Stimulated activated CD8-positive, alpha-beta memory T cell treated with anti-CD3 and anti-CD28 coated beads, Interleukin-12 subunit alpha, Interleukin-12 subunit beta, amount 100 ng/mL, for 1 hour (primary cell): ENCODE measurements around the gene ABCA12.

Experiments
- DNase-seq: peaks from one replicate; pipeline ENCODE4 v3.0.0-alpha.2; 2020; ENCODE audit warnings: low read depth

ABCA12 gene

GRCh38 chr2:215036314-215036713 lies 102.1 kb downstream of the ABCA12 start:
- no peak for DNase-seq

- DNase-seq: no peak
Observed at GRCh38 chr2:215034154-215034553, 104.3 kb downstream of the ABCA12 start.

GRCh38 chr2:215032153-215032552 lies 106.3 kb downstream of the ABCA12 start:
- DNase-seq: no peak

- no peak for DNase-seq
Observed at GRCh38 chr2:215031321-215031720, 107.1 kb downstream of the ABCA12 start.

GRCh38 chr2:215029936-215030335 lies 108.5 kb downstream of the ABCA12 start:
- no peak for DNase-seq

- DNase-seq: no peak
Observed at GRCh38 chr2:215028231-215028630, 110.2 kb downstream of the ABCA12 start.

- no peak for DNase-seq
Observed at GRCh38 chr2:215027779-215028178, 110.6 kb downstream of the ABCA12 start.

- DNase-seq: no peak
Observed at GRCh38 chr2:215022910-215023309, 115.5 kb downstream of the ABCA12 start.

GRCh38 chr2:215022418-215022817 lies 116.0 kb downstream of the ABCA12 start:
- no peak for DNase-seq

- DNase-seq: no peak
Observed at GRCh38 chr2:215020283-215020682, 118.1 kb downstream of the ABCA12 start.

GRCh38 chr2:215019521-215020145 lies 118.8 kb downstream of the ABCA12 start:
- no peak for DNase-seq

- no peak for DNase-seq
Observed at GRCh38 chr2:215019085-215019484, 119.3 kb downstream of the ABCA12 start.

- DNase-seq: no peak
Observed at GRCh38 chr2:215015421-215015820, 123.0 kb downstream of the ABCA12 start.

- DNase-seq: no peak
Observed at GRCh38 chr2:215010390-215010789, 128.0 kb downstream of the ABCA12 start.

GRCh38 chr2:215003001-215003400 lies 135.4 kb downstream of the ABCA12 start:
- DNase-seq: no peak

GRCh38 chr2:215002500-215002899 lies 135.9 kb downstream of the ABCA12 start:
- no peak for DNase-seq

GRCh38 chr2:215000721-215001120 lies 137.7 kb downstream of the ABCA12 start:
- DNase-seq: no peak

GRCh38 chr2:214995926-214996670 lies 142.3 kb downstream of the ABCA12 start:
- DNase-seq: no peak

GRCh38 chr2:214995409-214995808 lies 143.0 kb downstream of the ABCA12 start:
- DNase-seq: no peak

GRCh38 chr2:214992911-214993310 lies 145.5 kb downstream of the ABCA12 start:
- no peak for DNase-seq

GRCh38 chr2:214989187-214989586 lies 149.2 kb downstream of the ABCA12 start:
- no peak for DNase-seq

- no peak for DNase-seq
Observed at GRCh38 chr2:214987261-214987660, 151.2 kb downstream of the ABCA12 start.

- no peak for DNase-seq
Observed at GRCh38 chr2:214985619-214986018, 152.8 kb downstream of the ABCA12 start.

- no peak for DNase-seq
Observed at GRCh38 chr2:214966420-214966819, 172.0 kb downstream of the ABCA12 start.
